Umbilical cord (tissue), 2 donors: ENCODE measurements around the gene ST8SIA2. TPM values are rescaled to one million over a fixed set of nuclear protein-coding genes. Genes with fewer than 3 reads are reported as not detected.
"Not testable (repeated sequence)": the region's sequence is repeated elsewhere in the genome, so short reads cannot be mapped to it uniquely, and the experiment has no call there.

Source experiments
- DNase-seq: peaks from one replicate; pipeline ENCODE4 v3.0.0-alpha.2; 2015; ENCODE audit warnings: low spot score
- total RNA-seq: library from RNA; depleted of rRNA; stranded (reverse); fragments of >200 nt; gene quantifications from one replicate; pipeline ENCODE4 v1.2.3, GENCODE V29; 2014; ENCODE audit warnings: low replicate concordance; ENCODE audit not compliant: insufficient read depth

The ST8SIA2 gene
- total RNA-seq, 1 donor from 2014 or later = 1.7 TPM

- no peak for DNase-seq
Measured at GRCh38 chr15:92443381-92443780, 49.7 kb downstream of the ST8SIA2 start.

GRCh38 chr15:92444631-92445030 is 51.0 kb downstream of the ST8SIA2 start:
- no peak for DNase-seq

DNA sequence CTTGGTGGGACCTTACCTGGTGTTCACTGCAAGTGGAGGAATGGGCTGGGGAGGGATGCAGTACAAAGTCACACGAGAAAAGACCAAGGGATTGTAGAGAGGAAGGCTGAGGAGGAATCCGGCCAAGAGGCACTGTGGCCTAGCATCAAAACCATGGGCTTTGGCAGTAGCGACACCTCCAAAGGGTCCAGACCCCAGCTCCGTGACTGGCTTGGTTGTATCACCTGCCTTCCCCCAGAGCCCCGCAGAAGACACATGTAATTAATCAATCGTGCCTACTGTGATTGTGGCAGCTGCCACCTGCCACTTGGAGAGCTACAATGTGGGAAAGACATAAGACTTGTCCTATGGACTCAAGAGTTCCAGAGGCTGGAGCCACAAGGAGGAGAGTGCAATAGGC is 54.7 kb downstream of the ST8SIA2 start:
- DNase-seq = no peak

DNA sequence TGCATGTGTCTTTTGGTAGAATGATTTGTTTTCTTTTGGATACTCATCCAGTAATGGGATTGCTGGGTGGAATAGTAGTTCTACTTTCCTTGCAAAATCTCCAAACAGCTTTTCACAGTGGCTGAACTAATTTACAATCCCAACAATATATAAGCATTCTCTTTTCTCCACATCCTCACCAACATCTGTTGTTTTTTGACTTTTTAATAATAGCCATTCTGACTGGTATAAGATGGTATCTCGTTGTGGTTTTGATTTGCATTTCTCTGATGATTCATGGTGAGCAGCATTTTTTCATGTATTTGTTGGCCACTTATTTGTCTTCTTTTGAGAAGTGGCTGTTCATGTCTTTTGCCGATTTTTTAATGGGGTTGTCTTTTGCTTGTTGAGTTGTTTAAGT is 55.8 kb downstream of the ST8SIA2 start:
- no peak for DNase-seq

GRCh38 chr15:92451225-92451825 is 57.6 kb downstream of the ST8SIA2 start:
- no peak for DNase-seq

DNA sequence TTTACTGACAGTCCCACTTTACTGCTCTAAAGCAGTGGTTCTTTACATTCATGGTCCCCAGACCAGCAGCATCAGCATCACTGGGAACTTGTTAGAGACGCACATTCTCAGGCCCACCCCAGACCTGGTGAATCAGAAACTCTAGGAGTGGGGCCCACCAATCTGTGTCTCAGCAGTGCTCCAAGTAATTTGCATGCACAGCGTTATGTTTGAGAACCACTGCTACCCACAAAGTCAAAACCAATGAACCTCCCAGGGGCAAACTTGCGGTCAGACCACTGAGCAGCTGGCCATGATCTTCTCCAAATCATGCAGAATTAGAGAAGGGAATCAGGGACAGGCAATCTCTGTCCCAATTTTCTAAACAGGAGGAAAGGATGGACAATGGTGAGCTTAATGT is 58.5 kb downstream of the ST8SIA2 start:
- no peak for DNase-seq

GRCh38 chr15:92453607-92454006 is 59.9 kb downstream of the ST8SIA2 start:
- DNase-seq = no peak

DNA sequence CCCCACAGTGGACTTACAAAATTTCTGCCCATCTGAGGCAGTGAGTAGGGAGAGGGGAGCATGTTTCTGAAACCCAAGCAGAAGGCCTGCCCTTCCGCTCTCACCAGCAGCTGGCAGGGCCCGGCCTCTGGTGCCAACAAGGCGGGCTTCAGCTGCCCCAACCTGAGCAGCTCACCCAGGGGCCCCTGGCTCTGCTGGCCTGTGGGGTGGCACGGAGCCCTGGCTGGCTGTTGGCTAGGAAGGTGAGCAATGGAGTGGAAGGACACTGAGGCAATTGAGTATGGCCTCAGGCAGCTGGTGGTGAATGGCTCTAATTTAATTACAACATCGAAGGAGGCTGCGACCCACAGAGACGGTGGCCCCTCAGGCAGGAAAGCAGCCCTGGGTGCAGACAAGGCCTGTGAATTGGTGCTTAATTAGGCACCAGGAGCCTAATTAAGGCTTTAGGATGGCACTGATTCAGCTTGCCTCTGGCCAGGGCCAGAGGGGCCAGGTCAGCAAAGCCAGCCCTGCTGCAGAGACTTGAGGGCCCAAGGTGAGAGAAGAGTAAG is 60.9 kb downstream of the ST8SIA2 start:
- DNase-seq = no peak

GRCh38 chr15:92455271-92455670 is 61.6 kb downstream of the ST8SIA2 start:
- no peak for DNase-seq

- DNase-seq = no peak
Measured at GRCh38 chr15:92457471-92458041, 63.9 kb downstream of the ST8SIA2 start.

GRCh38 chr15:92460023-92460422 is 66.3 kb downstream of the ST8SIA2 start:
- DNase-seq = no peak

DNA sequence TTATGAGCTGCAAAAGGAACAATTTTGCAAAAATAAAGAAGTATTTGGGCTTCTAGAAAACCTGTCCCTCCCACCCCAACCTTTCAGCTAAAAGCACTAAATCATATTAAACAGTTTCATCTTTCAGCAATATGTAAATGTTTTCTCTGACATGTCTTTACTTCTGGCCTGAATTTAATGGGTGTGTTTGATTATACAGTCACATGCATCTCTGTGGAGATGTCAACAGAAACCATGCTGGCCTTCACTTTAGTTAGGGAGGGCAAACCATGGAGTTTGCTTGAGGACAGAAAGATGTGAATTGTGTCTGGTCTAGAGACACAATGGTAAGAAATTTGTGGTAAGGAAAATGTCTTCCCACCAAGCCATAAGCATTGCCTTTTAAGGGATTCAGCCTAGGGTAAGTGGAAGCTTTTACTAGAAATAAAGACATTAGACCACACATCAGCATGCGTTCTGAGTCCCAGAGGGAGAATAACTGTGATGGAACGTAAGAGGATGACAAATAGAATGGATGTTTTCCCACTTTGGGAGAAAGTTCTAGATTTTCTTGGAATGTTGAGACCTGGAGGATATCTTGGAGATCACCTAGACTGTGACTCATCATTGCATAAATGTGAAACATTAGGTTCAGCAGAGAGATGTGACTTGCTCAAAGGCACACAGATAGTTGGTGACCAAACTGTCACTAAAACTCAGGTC is 68.9 kb downstream of the ST8SIA2 start:
- no peak for DNase-seq

GRCh38 chr15:92463352-92463751 is 69.7 kb downstream of the ST8SIA2 start:
- DNase-seq = no peak

DNA sequence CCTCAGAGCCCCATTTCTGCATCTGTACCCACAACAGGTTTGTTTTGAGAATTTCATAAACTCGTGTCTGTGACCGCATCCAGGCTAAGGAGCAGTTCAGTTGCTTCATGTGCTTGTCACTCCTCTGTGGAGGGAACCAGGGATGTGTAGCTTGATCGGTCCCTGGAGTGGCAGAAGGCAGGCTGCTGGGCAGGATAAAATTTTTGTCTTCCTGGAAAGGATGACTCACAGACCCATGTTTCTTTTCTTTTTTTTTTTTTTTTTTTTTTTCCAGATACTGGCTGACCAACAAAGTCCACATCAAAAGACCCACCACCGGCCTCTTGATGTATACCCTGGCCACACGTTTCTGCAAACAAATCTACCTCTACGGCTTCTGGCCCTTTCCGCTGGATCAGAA is 70.1 kb downstream of the ST8SIA2 start:
- DNase-seq = no peak

DNA sequence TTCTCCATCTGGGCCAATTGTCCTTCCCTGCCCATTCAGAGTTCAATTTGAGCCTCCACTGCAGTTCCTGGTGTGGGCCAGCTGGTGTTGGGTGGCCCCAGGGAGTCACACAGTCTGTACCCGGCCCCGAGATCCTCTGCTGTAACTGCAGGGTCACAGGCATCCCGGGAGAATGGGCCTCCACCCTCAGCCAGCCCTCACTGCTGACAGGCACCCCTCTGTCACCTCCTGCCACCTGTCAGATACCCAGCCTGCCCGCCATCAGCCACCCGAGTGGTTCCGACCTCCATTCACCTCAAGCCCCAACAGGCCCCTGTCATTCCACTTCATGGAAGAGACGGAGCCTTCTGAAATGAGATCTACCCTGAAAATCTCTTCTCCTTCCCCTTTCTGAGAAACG is 73.2 kb downstream of the ST8SIA2 start:
- DNase-seq = no peak

GRCh38 chr15:92467245-92467644 is 73.6 kb downstream of the ST8SIA2 start:
- no peak for DNase-seq

- DNase-seq = no peak
Measured at GRCh38 chr15:92468991-92469390, 75.3 kb downstream of the ST8SIA2 start.

GRCh38 chr15:92471288-92471687 is 77.6 kb downstream of the ST8SIA2 start:
- DNase-seq = no peak

- DNase-seq = no peak
Measured at GRCh38 chr15:92473756-92474155, 80.1 kb downstream of the ST8SIA2 start.

- DNase-seq = not testable (repeated sequence)
Measured at GRCh38 chr15:92479730-92480129, 86.0 kb downstream of the ST8SIA2 start.

- DNase-seq = no peak
Measured at GRCh38 chr15:92480361-92480760, 86.7 kb downstream of the ST8SIA2 start.

- no peak for DNase-seq
Measured at GRCh38 chr15:92485441-92485840, 91.8 kb downstream of the ST8SIA2 start.

- DNase-seq = no peak
Measured at GRCh38 chr15:92492551-92493115, 99.0 kb downstream of the ST8SIA2 start.
